ENCODE results near the gene KIF13A. TPM values are rescaled to one million over a fixed set of nuclear protein-coding genes. Genes with fewer than 3 reads are reported as not detected.

KIF13A gene
- total and polyA plus RNA-seq, 10 of the 15 experiments (the other 5 are each of a cell fraction or from before 2014, with no cell fraction given), result 0.02 to 0.26 (median 0.13) TPM; not detected in 2

- H2AFZ ChIP-seq (ENCODE audit: control insufficient read depth, low read depth, low read length), result no peak overlapping the region
- ATAC-seq (no peak), DNase-seq (ENCODE audit: low read depth, low spot score) (no peak), FAIRE-seq (no peak)
- in situ Hi-C loops (cut with MboI), result no loop called here
- TF ChIP-seq CHD2 (IDR thresholded peaks at IDR 0.05; ENCODE audit: borderline replicate concordance, low read depth, low read length) (no peak), ZBTB11 (CRISPR knock-in tag; IDR thresholded peaks at IDR 0.05) (no peak), KAT2A (conservative IDR thresholded peaks at IDR 0.05; ENCODE audit: control insufficient read depth, low read depth, low read length) (no peak), TCF7 (IDR thresholded peaks at IDR 0.05; ENCODE audit: borderline replicate concordance) (no peak), CREM (IDR thresholded peaks at IDR 0.05; ENCODE audit: low read depth) (no peak)
- no TSS peak for BruUV-seq (replicated peaks)
- CTCF ChIA-PET, result interaction anchor here (0.9 to 2.0 kb wide), 3 partner anchors 11 to 60 kb away, joined by 3 to 5 read pairs (median 3); no protein-coding TSS in a partner anchor
- H3K9me3 ChIP-seq (replicated peaks; ENCODE audit: control insufficient read depth, insufficient read depth, low read length), result no peaks in the 10 kb centered on the region; the same call in 2 of the 3 replicates
- 28% methylated on average over 11 of the region's 11 CpGs for WGBS (ENCODE audit: insufficient coverage, insufficient replicate concordance, low lambda C conversion rate, missing lambda C conversion rate)
- H3K27ac ChIP-seq (ENCODE audit: control insufficient read depth, insufficient read depth), result no peak overlapping the region
- no peaks in the 10 kb centered on the region for H3K4me1 ChIP-seq (ENCODE audit: control insufficient read depth, insufficient read depth, low read length)
- no peaks in the 10 kb centered on the region for H3K79me2 ChIP-seq (ENCODE audit: control insufficient read depth, insufficient read depth, low read length)
- H3K27me3 ChIP-seq (replicated peaks in 1 of 2; ENCODE audit: control insufficient read depth in 2 of 2, insufficient read depth in 2 of 2, low read length in 1 of 2), result no peaks in the 10 kb centered on the region
- no peaks in the 10 kb centered on the region for H3K36me3 ChIP-seq (ENCODE audit: control insufficient read depth in 2 of 2, insufficient read depth in 2 of 2, low read length in 1 of 2)
- SMC1A ChIA-PET (ENCODE audit: uncharacterized antibody, unreplicated experiment), result interaction anchor here (0.7 to 2.0 kb wide), 3 partner anchors 9 to 74 kb away, joined by 3 to 5 read pairs (median 4); no protein-coding TSS in a partner anchor
- RAD21 ChIA-PET (ENCODE audit: unreplicated experiment), result interaction anchor here (0.5 kb wide), 1 partner anchor 144 kb away, joined by 3 read pairs; the partner anchor contains the start of gene FAM8A1
- POLR2A ChIA-PET, result interaction anchor here (0.5 kb wide), 1 partner anchor 27 kb away, joined by 3 read pairs; no protein-coding TSS in a partner anchor
- H3K4me3 ChIP-seq, result no peak overlapping the region
- H3K9ac ChIP-seq (ENCODE audit: control insufficient read depth, insufficient read depth, low read length), result no peak overlapping the region
- H4K20me1 ChIP-seq (ENCODE audit: control insufficient read depth, insufficient read depth), result no peaks in the 10 kb centered on the region
- intact Hi-C loops (cut with micrococcal nuclease; ENCODE audit: unreplicated experiment), result no loop called here
- no peak overlapping the region for H3K4me2 ChIP-seq (ENCODE audit: control insufficient read depth, insufficient read depth)
These were observed 243.2 kb downstream of the KIF13A start for GRCh38 chr6:17744019-17744756.

Measured in GM12878 (cell line).